D721Med (cell line): ENCODE results near the gene ZNF19.

Source experiments
- DNase-seq: peaks from one replicate; pipeline ENCODE4 v3.0.0; 2011; ENCODE audit warnings: low spot score; ENCODE audit not compliant: insufficient read length
- FAIRE-seq: peaks from 2 replicates; lab custom pipeline; 2011; peaks lifted over from hg19 to GRCh38; lab: Jason Lieb, UNC
- CTCF ChIP-seq: IDR thresholded peaks from 2 replicates; pipeline ENCODE4 v1.5.1; 2012; ENCODE audit warnings: mild to moderate bottlenecking, control low read depth; ENCODE audit not compliant: insufficient read depth; ENCODE audit errors: missing control alignments

ZNF19 gene

GRCh38 chr16:71489122-71489521, at the start of gene ZNF19:
Gene ZNF19, minus strand, starts transcription at chr16:71489324. Its CDS starts 7,210 bp downstream, at chr16:71482114.
- DNase-seq (no peak), FAIRE-seq (no peak)
- no peak for TF ChIP-seq CTCF

- DNase-seq (peak; percentile 32), FAIRE-seq (no peak)
- TF ChIP-seq CTCF = peak; percentile 53
Observed at GRCh38 chr16:71537643-71538042, 48.5 kb upstream of the ZNF19 start.

GRCh38 chr16:71536752-71537499, 47.8 kb upstream of the ZNF19 start:
- no peak for FAIRE-seq
- TF ChIP-seq CTCF = no peak
- DNase-seq = no peak

- FAIRE-seq (no peak), DNase-seq (no peak)
- no peak for TF ChIP-seq CTCF
Observed at GRCh38 chr16:71532366-71532765, 43.2 kb upstream of the ZNF19 start.

GRCh38 chr16:71528863-71529262, 39.7 kb upstream of the ZNF19 start:
- FAIRE-seq = no peak
- DNase-seq = no peak

GRCh38 chr16:71528257-71528656, 39.1 kb upstream of the ZNF19 start:
- DNase-seq = no peak
- no peak for FAIRE-seq
- no peak for TF ChIP-seq CTCF

More at GRCh38 chr16:71528863-71529262, 39.7 kb upstream of the ZNF19 start:
- no peak for TF ChIP-seq CTCF

GRCh38 chr16:71526111-71526631, 37.0 kb upstream of the ZNF19 start, which contains the start of gene CHST4:
Gene CHST4, plus strand, starts transcription at chr16:71526426. Its CDS starts 10,252 bp downstream, at chr16:71536678.
- FAIRE-seq (no peak), DNase-seq (no peak)
- no peak for TF ChIP-seq CTCF
